ENCODE data around the gene CCDC191.

CCDC191 gene

DNA sequence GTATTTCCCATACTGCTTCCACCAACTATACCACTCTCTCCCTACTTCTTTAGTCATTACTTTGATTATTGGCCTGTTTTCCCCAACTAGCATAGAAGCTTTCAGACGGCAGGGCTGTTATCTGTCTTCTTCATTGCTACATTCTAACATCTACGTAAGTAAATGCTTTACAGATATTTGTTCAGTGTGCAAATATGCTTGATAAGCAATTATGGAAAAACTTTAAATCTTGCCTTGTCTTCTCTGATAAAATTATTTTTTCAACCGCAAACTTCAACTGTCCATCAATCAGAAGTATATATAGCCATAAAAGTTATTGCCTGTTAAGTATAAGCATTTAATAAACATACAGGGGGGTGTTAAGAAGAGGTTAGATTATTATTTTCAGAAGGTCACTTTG is 72.8 kb downstream of the CCDC191 start (continued):
- no peak for TF ChIP-seq ZBTB20 (tag by site-specific recombination; IDR thresholded peaks at IDR 0.05)
- no peak for TF ChIP-seq ZNF175 (tag by site-specific recombination; IDR thresholded peaks at IDR 0.05)
- no peak for TF ChIP-seq ZNF549 (tag by site-specific recombination; IDR thresholded peaks at IDR 0.05)
- no peak for TF ChIP-seq ZBTB17 (tag by site-specific recombination; IDR thresholded peaks at IDR 0.05)
- no peak for TF ChIP-seq ZNF843 (tag by site-specific recombination; IDR thresholded peaks at IDR 0.05)
- TF ChIP-seq ZNF19 (tag by site-specific recombination; IDR thresholded peaks at IDR 0.05; ENCODE audit: low read depth), result no peak
- no peak for TF ChIP-seq ZNF221 (tag by site-specific recombination; IDR thresholded peaks at IDR 0.05; ENCODE audit: borderline replicate concordance)

DNA sequence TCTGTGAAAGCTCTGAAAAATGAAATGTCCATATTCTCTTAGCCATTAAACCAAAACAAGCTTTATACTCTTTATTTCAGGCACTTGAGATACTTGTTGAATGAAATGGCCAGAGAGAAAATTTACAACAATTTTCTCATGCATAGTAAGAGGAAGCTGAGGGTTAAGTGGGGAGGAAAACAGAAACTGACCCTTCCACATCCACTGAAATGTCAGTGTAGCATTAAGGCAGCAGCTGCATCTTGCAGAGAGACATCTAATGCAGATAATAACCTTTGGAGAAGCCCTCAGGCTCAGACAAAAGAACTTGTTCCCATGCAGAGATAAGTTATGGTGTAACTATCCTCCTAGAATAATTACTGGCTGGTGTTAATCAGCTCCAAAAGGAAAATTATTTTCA is 74.5 kb downstream of the CCDC191 start:
- Histone ChIP-seq H3K4me3 (ENCODE audit: low read depth, low read length) (no peak overlapping the region), H3K36me3 (ENCODE audit: control insufficient read depth in 2 of 2, insufficient read depth in 1 of 2, low read length in 2 of 2) (peaks cover 0 to 2% of the 10 kb centered on the region in 2 experiments; a peak in 1 of 3 replicates), H3K27ac (ENCODE audit: extremely low read depth, low read depth, low read length) (no peak overlapping the region), H3K9me3 (ENCODE audit: control insufficient read depth, insufficient read depth, low read depth, low read length) (no peaks in the 10 kb centered on the region), H3K4me1 (ENCODE audit: control insufficient read depth, insufficient read depth, low read length) (no peaks in the 10 kb centered on the region)
- ChIA-PET CTCF (interaction anchor here (0.5 kb wide), 1 partner anchor 468 kb away, joined by 3 read pairs; no protein-coding TSS in a partner anchor), POLR2A (no interaction called here)
- no peak for TF ChIP-seq ZEB2 (tag by site-specific recombination; IDR thresholded peaks at IDR 0.05)
- no peak for TF ChIP-seq KLF16 (tag by site-specific recombination; IDR thresholded peaks at IDR 0.05)
- no peak for TF ChIP-seq ZNF174 (tag by site-specific recombination; IDR thresholded peaks at IDR 0.05)

DNA sequence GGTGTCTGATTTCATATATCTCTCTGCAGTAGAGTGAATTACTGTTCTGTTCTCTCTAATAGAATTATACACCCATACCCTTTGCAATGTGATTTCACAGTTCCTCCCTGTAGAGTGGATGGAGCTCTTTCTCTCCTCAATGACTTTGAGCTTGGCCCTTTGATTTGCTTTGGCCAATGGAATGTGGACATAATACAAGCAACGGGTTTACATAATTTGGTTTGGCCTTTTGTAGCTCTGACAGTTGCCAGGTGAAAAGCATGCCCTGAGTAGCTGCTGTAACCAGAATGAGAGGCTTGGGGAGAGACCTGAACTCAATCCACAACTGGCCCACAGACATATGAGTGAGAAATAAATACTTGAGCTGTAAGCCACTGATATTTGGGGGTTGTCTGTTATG is 76.4 kb downstream of the CCDC191 start:
- Histone ChIP-seq H3K9me3 (ENCODE audit: control insufficient read depth, insufficient read depth, low read depth, low read length) (no peaks in the 10 kb centered on the region), H3K36me3 (ENCODE audit: control insufficient read depth in 2 of 2, insufficient read depth in 1 of 2, low read length in 2 of 2) (peaks cover 0 to 2% of the 10 kb centered on the region in 2 experiments; a peak in 1 of 3 replicates), H3K4me1 (ENCODE audit: control insufficient read depth, insufficient read depth, low read length) (no peaks in the 10 kb centered on the region), H3K4me3 (ENCODE audit: low read depth, low read length) (no peak overlapping the region), H3K27ac (ENCODE audit: extremely low read depth, low read depth, low read length) (no peak overlapping the region)
- POLR2A ChIA-PET, result no interaction called here
- no peak for TF ChIP-seq HOXC10 (CRISPR knock-in tag; IDR thresholded peaks at IDR 0.05)
- TF ChIP-seq, protein P1, sequence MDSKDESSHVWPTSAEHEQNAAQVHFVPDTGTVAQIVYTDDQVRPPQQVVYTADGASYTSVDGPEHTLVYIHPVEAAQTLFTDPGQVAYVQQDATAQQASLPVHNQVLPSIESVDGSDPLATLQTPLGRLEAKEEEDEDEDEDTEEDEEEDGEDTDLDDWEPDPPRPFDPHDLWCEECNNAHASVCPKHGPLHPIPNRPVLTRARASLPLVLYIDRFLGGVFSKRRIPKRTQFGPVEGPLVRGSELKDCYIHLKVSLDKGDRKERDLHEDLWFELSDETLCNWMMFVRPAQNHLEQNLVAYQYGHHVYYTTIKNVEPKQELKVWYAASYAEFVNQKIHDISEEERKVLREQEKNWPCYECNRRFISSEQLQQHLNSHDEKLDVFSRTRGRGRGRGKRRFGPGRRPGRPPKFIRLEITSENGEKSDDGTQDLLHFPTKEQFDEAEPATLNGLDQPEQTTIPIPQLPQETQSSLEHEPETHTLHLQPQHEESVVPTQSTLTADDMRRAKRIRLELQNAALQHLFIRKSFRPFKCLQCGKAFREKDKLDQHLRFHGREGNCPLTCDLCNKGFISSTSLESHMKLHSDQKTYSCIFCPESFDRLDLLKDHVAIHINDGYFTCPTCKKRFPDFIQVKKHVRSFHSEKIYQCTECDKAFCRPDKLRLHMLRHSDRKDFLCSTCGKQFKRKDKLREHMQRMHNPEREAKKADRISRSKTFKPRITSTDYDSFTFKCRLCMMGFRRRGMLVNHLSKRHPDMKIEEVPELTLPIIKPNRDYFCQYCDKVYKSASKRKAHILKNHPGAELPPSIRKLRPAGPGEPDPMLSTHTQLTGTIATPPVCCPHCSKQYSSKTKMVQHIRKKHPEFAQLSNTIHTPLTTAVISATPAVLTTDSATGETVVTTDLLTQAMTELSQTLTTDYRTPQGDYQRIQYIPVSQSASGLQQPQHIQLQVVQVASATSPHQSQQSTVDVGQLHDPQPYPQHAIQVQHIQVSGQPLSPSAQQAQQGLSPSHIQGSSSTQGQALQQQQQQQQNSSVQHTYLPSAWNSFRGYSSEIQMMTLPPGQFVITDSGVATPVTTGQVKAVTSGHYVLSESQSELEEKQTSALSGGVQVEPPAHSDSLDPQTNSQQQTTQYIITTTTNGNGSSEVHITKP (tag by site-specific recombination; IDR thresholded peaks at IDR 0.05), result no peak
- no peak for TF ChIP-seq ZBTB17 (tag by site-specific recombination; IDR thresholded peaks at IDR 0.05)
- no peak for TF ChIP-seq MZF1 (tag by site-specific recombination; IDR thresholded peaks at IDR 0.05; ENCODE audit: borderline replicate concordance)
- no peak for TF ChIP-seq ZNF280D (tag by site-specific recombination; IDR thresholded peaks at IDR 0.05)
- TF ChIP-seq AEBP2 (tag by site-specific recombination; IDR thresholded peaks at IDR 0.05; ENCODE audit: borderline replicate concordance), result no peak
- no peak for TF ChIP-seq ZNF785 (tag by site-specific recombination; IDR thresholded peaks at IDR 0.05)
- no peak for TF ChIP-seq ZFHX2 (tag by site-specific recombination; conservative IDR thresholded peaks at IDR 0.05)
- no peak for TF ChIP-seq ZFP69B (tag by site-specific recombination; IDR thresholded peaks at IDR 0.05)
- TF ChIP-seq ZNF776 (tag by site-specific recombination; IDR thresholded peaks at IDR 0.05; ENCODE audit: borderline replicate concordance), result no peak
- no peak for TF ChIP-seq ZNF146 (tag by site-specific recombination; IDR thresholded peaks at IDR 0.05)
- CTCF ChIA-PET, result no interaction called here
